Peyer's patch (tissue), 4 donors: ENCODE measurements around the gene PGAP1.

ENCODE experiments used
- POLR2A ChIP-seq, 2 donors: fragments of 450-650 bp; IDR thresholded peaks; one replicate each; pipeline ENCODE4 v1.5.1; 2017; ENCODE audit warnings: antibody characterized with exemption in 2 of 2, mild to moderate bottlenecking in 2 of 2, moderate library complexity in 2 of 2
- TF ChIP-seq, protein P1 (sequence below), 6 experiments: fragments of 450-650 bp in 4 of 6; fragments of 200-600 bp in 2 of 6; sonication (generic) in 1 of 6; IDR thresholded peaks; one replicate each; pipeline ENCODE4 v1.5.1; 2017 to 2019; ENCODE audit warnings: antibody characterized with exemption in 6 of 6, mild to moderate bottlenecking in 3 of 6, moderate library complexity in 1 of 6

DNA sequence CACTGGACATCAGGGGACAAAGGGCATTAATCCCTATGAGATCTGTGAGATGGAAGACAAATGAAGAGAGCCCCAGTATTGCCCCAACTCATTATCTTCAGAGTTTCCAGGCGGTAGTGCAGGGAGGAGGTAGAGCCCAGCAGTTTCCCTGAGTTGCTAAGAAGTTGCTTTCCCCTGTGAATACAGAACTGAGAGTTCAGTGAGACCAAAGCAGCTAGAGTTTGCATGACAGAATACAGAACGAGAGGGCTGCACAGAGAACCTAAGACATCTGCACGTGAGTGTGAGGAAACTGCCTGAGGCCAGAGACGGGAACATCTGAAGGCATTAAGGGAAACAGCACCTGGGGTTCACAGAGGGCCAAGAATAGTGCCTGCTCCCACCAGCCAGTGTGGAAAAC is 18.1 kb upstream of the PGAP1 start:
- TF ChIP-seq, protein P1, sequence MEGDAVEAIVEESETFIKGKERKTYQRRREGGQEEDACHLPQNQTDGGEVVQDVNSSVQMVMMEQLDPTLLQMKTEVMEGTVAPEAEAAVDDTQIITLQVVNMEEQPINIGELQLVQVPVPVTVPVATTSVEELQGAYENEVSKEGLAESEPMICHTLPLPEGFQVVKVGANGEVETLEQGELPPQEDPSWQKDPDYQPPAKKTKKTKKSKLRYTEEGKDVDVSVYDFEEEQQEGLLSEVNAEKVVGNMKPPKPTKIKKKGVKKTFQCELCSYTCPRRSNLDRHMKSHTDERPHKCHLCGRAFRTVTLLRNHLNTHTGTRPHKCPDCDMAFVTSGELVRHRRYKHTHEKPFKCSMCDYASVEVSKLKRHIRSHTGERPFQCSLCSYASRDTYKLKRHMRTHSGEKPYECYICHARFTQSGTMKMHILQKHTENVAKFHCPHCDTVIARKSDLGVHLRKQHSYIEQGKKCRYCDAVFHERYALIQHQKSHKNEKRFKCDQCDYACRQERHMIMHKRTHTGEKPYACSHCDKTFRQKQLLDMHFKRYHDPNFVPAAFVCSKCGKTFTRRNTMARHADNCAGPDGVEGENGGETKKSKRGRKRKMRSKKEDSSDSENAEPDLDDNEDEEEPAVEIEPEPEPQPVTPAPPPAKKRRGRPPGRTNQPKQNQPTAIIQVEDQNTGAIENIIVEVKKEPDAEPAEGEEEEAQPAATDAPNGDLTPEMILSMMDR (IDR thresholded peaks at IDR 0.05): no peak
- TF ChIP-seq POLR2A (IDR thresholded peaks at IDR 0.05): no peak
